IPS DF 6.9 (cell line): ENCODE results near the gene KIAA1671.

Experiments
- DNase-seq: peaks from one replicate; pipeline ENCODE4 v3.0.0-alpha.2; 2013; ENCODE audit warnings: low read depth, low spot score
- H3K27ac ChIP-seq: one replicate; pipeline ENCODE4 v1.5.1; 2013; ENCODE audit warnings: low read length, control low read depth
- H3K27me3 ChIP-seq: 2 replicates; pipeline ENCODE4 v1.6.1; 2013; ENCODE audit warnings: mild to moderate bottlenecking, low read length; ENCODE audit not compliant: control insufficient read depth, insufficient read depth
- H3K36me3 ChIP-seq: 2 replicates; pipeline ENCODE4 v1.6.1; 2013; ENCODE audit warnings: low read length; ENCODE audit not compliant: control insufficient read depth, insufficient read depth
- H3K4me1 ChIP-seq: 2 replicates; pipeline ENCODE4 v1.6.1; 2013; ENCODE audit warnings: low read length; ENCODE audit not compliant: control insufficient read depth, insufficient read depth
- H3K4me3 ChIP-seq: 2 replicates; pipeline ENCODE4 v1.5.1; 2013; ENCODE audit warnings: mild to moderate bottlenecking, low read length
- H3K9me3 ChIP-seq: 2 replicates; pipeline ENCODE4 v1.6.1; 2013; ENCODE audit warnings: low read length, inconsistent platforms; ENCODE audit not compliant: control insufficient read depth, insufficient read depth
- WGBS: extraction: QIAGEN DNeasy Blood & Tissue Kit; methylation state at CpG from one replicate; pipeline ENCODE4 v1.1.7; 2013; ENCODE audit warnings: mixed read lengths, missing lambda C conversion rate; ENCODE audit not compliant: insufficient read length, insufficient coverage; 5-methylcytosine and 5-hydroxymethylcytosine counted together

The KIAA1671 gene

GRCh38 chr22:25014896-25015755, 62.6 kb downstream of the KIAA1671 start:
- no peaks in the 10 kb centered on the region for H3K36me3 ChIP-seq
- WGBS = no CpG with 5 or more reads among the region's 5 CpGs
- no peaks in the 10 kb centered on the region for H3K4me1 ChIP-seq
- H3K4me3 ChIP-seq = no peak overlapping the region
- no peak overlapping the region for H3K27ac ChIP-seq
- no peaks in the 10 kb centered on the region for H3K27me3 ChIP-seq
- DNase-seq = no peak
- no peaks in the 10 kb centered on the region for H3K9me3 ChIP-seq

- no CpG with 5 or more reads among the region's 7 CpGs for WGBS
Measured at GRCh38 chr22:25016311-25016710, 63.8 kb downstream of the KIAA1671 start.

GRCh38 chr22:25018009-25018408, 65.5 kb downstream of the KIAA1671 start:
- WGBS = no CpG with 5 or more reads among the region's 8 CpGs
- H3K36me3 ChIP-seq = no peaks in the 10 kb centered on the region
- no peaks in the 10 kb centered on the region for H3K9me3 ChIP-seq
- no peak overlapping the region for H3K4me3 ChIP-seq
- H3K27me3 ChIP-seq = no peaks in the 10 kb centered on the region
- no peak for DNase-seq
- H3K4me1 ChIP-seq = no peaks in the 10 kb centered on the region
- H3K27ac ChIP-seq = no peak overlapping the region

More at GRCh38 chr22:25016311-25016710, 63.8 kb downstream of the KIAA1671 start:
- no peaks in the 10 kb centered on the region for H3K27me3 ChIP-seq
- no peaks in the 10 kb centered on the region for H3K9me3 ChIP-seq
- H3K36me3 ChIP-seq = no peaks in the 10 kb centered on the region
- H3K27ac ChIP-seq = no peak overlapping the region
- no peaks in the 10 kb centered on the region for H3K4me1 ChIP-seq
- H3K4me3 ChIP-seq = no peak overlapping the region
- no peak for DNase-seq

- Histone ChIP-seq H3K9me3 (no peaks in the 10 kb centered on the region), H3K27me3 (no peaks in the 10 kb centered on the region), H3K4me1 (no peaks in the 10 kb centered on the region), H3K4me3 (no peak overlapping the region), H3K27ac (no peak overlapping the region), H3K36me3 (no peaks in the 10 kb centered on the region)
- no CpG with 5 or more reads among the region's 1 CpG for WGBS
- no peak for DNase-seq
Measured at GRCh38 chr22:25019427-25020184, 67.1 kb downstream of the KIAA1671 start.

- H3K36me3 ChIP-seq = no peaks in the 10 kb centered on the region
- no CpG with 5 or more reads among the region's 3 CpGs for WGBS
- H3K4me3 ChIP-seq = no peak overlapping the region
- no peak overlapping the region for H3K27ac ChIP-seq
- H3K27me3 ChIP-seq = no peaks in the 10 kb centered on the region
- no peaks in the 10 kb centered on the region for H3K9me3 ChIP-seq
- H3K4me1 ChIP-seq = no peaks in the 10 kb centered on the region
- no peak for DNase-seq
Measured at GRCh38 chr22:25021409-25021808, 68.9 kb downstream of the KIAA1671 start.

- no CpG with 5 or more reads among the region's 11 CpGs for WGBS
- H3K27me3 ChIP-seq = no peaks in the 10 kb centered on the region; the same call in 1 of the 2 replicates
- no peaks in the 10 kb centered on the region for H3K9me3 ChIP-seq
- no peak overlapping the region for H3K27ac ChIP-seq
- H3K4me3 ChIP-seq = no peak overlapping the region
- no peak for DNase-seq
- H3K36me3 ChIP-seq = no peaks in the 10 kb centered on the region
- H3K4me1 ChIP-seq = no peaks in the 10 kb centered on the region
Measured at GRCh38 chr22:25021976-25022711, 69.6 kb downstream of the KIAA1671 start.

GRCh38 chr22:25023879-25024278, 71.4 kb downstream of the KIAA1671 start:
- Histone ChIP-seq H3K4me3 (no peak overlapping the region), H3K36me3 (no peaks in the 10 kb centered on the region; the same call in 1 of the 2 replicates), H3K27me3 (no peaks in the 10 kb centered on the region; the same call in 1 of the 2 replicates), H3K4me1 (no peaks in the 10 kb centered on the region), H3K27ac (no peak overlapping the region), H3K9me3 (no peaks in the 10 kb centered on the region)
- WGBS = no CpG with 5 or more reads among the region's 3 CpGs
- DNase-seq = no peak

GRCh38 chr22:25024895-25025294, 72.4 kb downstream of the KIAA1671 start:
- DNase-seq = no peak
- no peak overlapping the region for H3K4me3 ChIP-seq
- no peaks in the 10 kb centered on the region for H3K9me3 ChIP-seq
- H3K27ac ChIP-seq = no peak overlapping the region
- no peaks in the 10 kb centered on the region; the same call in 1 of the 2 replicates for H3K36me3 ChIP-seq
- WGBS = no CpG with 5 or more reads among the region's 3 CpGs
- no peaks in the 10 kb centered on the region for H3K4me1 ChIP-seq
- no peaks in the 10 kb centered on the region; the same call in 1 of the 2 replicates for H3K27me3 ChIP-seq

- H3K36me3 ChIP-seq = no peaks in the 10 kb centered on the region; the same call in 1 of the 2 replicates
- no CpG with 5 or more reads among the region's 12 CpGs for WGBS
- H3K4me3 ChIP-seq = no peak overlapping the region
- DNase-seq = no peak
- no peak overlapping the region for H3K27ac ChIP-seq
- H3K4me1 ChIP-seq = no peaks in the 10 kb centered on the region
- no peaks in the 10 kb centered on the region; the same call in 1 of the 2 replicates for H3K27me3 ChIP-seq
- H3K9me3 ChIP-seq = no peaks in the 10 kb centered on the region
Measured at GRCh38 chr22:25025491-25026400, 73.2 kb downstream of the KIAA1671 start.
